VCaP (cell line): ENCODE data around the gene TMEM214.
A peak's percentile ranks its signal among the peaks of the same experiment; 100 is the strongest.

Experiments used
- H3K27ac ChIP-seq: fragments of 450-650 bp; 2 replicates; pipeline ENCODE4 v1.5.1; 2017
- TF ChIP-seq, protein P1 (sequence below): fragments of 450-650 bp; conservative IDR thresholded peaks from 2 replicates; pipeline ENCODE4 v1.5.1; 2017; ENCODE audit warnings: mild to moderate bottlenecking, moderate library complexity

The TMEM214 gene

GRCh38 chr2:27051902-27052645 lies 19.3 kb downstream of the TMEM214 start:
- TF ChIP-seq, protein P1, sequence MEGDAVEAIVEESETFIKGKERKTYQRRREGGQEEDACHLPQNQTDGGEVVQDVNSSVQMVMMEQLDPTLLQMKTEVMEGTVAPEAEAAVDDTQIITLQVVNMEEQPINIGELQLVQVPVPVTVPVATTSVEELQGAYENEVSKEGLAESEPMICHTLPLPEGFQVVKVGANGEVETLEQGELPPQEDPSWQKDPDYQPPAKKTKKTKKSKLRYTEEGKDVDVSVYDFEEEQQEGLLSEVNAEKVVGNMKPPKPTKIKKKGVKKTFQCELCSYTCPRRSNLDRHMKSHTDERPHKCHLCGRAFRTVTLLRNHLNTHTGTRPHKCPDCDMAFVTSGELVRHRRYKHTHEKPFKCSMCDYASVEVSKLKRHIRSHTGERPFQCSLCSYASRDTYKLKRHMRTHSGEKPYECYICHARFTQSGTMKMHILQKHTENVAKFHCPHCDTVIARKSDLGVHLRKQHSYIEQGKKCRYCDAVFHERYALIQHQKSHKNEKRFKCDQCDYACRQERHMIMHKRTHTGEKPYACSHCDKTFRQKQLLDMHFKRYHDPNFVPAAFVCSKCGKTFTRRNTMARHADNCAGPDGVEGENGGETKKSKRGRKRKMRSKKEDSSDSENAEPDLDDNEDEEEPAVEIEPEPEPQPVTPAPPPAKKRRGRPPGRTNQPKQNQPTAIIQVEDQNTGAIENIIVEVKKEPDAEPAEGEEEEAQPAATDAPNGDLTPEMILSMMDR, result no peak
- peak overlapping the region; percentile 85 for H3K27ac ChIP-seq

- no peak overlapping the region for H3K27ac ChIP-seq
- TF ChIP-seq, protein P1, result no peak
These were observed 20.6 kb downstream of the TMEM214 start for GRCh38 chr2:27053321-27053720.

GRCh38 chr2:27053776-27054175 lies 21.0 kb downstream of the TMEM214 start:
- TF ChIP-seq, protein P1, result no peak
- no peak overlapping the region for H3K27ac ChIP-seq

GRCh38 chr2:27054721-27055120 lies 22.0 kb downstream of the TMEM214 start:
- TF ChIP-seq, protein P1, result no peak
- no peak overlapping the region for H3K27ac ChIP-seq

DNA sequence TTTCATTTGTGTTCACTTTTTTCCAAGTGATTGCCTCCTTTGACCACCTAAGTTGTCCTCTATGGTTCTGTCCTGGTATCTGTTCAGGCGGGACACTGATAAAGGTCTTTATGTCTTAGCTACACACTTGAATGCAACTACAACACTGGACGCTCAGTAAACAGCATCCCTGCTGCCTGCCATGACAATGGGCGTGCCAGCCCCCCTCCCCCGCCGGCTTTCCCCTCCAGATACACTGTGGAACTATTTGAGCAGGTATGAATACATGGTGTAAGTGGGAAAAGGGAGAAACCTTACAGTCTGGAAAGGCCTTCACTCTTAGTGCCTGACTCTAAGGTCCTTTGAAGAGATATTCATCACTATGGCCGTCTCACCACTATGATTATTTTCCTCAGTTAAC lies 24.4 kb downstream of the TMEM214 start:
- TF ChIP-seq, protein P1, result no peak
- H3K27ac ChIP-seq, result no peak overlapping the region

DNA sequence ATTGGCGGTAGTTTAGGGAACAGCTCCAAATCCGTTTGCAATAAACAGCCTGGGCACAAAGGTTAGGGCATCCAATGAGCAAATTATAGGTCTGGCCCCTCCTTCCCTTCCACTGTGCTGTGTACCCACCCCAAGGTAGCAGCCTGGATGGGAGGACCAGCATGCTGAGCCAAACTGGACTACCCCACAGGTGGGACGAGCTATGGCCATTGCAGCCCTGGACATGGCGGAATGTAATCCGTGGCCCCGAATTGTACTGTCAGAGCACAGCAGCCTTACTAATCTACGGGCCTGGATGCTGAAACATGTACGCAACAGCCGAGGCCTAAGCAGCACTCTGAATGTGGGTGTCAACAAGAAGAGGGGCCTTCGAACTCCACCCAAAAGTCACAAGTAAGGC lies 25.4 kb downstream of the TMEM214 start:
- no peak overlapping the region for H3K27ac ChIP-seq
- TF ChIP-seq, protein P1, result no peak

GRCh38 chr2:27059141-27059820 lies 26.5 kb downstream of the TMEM214 start:
- TF ChIP-seq, protein P1, result no peak
- H3K27ac ChIP-seq, result no peak overlapping the region
